Vagina (tissue), 2 donors: Measurements from ENCODE around the gene FAM25C.
"Not testable (repeated sequence)": the region's sequence is repeated elsewhere in the genome, so short reads cannot be mapped to it uniquely, and the experiment has no call there.

Experiments used
- CTCF ChIP-seq, 3 experiments: fragments of 450-650 bp in 2 of 3; fragments of 200-600 bp in 1 of 3; sonication (generic) in 1 of 3; IDR thresholded peaks; one replicate each; pipeline ENCODE4 v1.5.1; 2017 to 2019; ENCODE audit warnings: antibody characterized with exemption in 3 of 3, mild to moderate bottlenecking in 2 of 3, moderate library complexity in 2 of 3
- POLR2A ChIP-seq, 2 donors: fragments of 450-650 bp; IDR thresholded peaks; one replicate each; pipeline ENCODE4 v1.6.1; 2017; ENCODE audit warnings: antibody characterized with exemption in 2 of 2, mild to moderate bottlenecking in 2 of 2, moderate library complexity in 2 of 2

GRCh38 chr10:47947424-47947823 lies 52.2 kb downstream of the FAM25C start:
- not testable (repeated sequence) for TF ChIP-seq POLR2A, CTCF (IDR thresholded peaks at IDR 0.05)
